ENCODE measurements around the gene ZNF366. TPM values are rescaled to one million over a fixed set of nuclear protein-coding genes. Genes with fewer than 3 reads are reported as not detected.
A peak's percentile ranks its signal among the peaks of the same experiment; 100 is the strongest.

The ZNF366 gene
- polyA plus RNA-seq, 1 donor (not counting 4 experiments of a cell fraction or from before 2014, with no cell fraction given), result not detected

DNA sequence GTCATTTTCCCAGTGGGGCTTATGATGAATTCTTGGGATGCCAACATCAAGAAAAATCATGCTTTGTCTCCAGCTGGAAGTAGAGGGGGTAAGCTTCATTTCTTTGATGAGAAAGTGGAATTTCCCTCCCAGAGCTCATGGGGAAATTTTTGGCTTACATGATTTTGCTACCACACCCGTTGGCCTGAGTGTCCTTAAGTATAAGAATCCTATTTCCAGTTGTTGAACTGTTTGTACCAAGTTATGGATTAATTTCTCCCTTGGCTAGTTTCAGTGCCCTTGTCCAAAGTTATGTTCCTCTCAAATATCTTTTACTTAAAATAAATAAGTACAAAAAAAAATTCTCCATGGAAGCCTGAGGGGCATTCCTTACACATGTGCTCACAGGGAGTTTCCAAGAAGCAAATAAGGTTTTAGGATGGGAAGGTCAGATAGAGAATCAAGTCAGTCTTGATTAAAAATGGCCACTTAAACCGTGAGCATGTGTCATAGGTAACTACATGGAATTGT, 104.8 kb downstream of the ZNF366 start:
- DNase-seq (ENCODE audit: low read depth, low spot score) (no peak), FAIRE-seq (peak; percentile 65)
- Histone ChIP-seq H3K27ac (ENCODE audit: control insufficient read depth, insufficient read depth, low read length) (peak overlapping the region; percentile 74), H3K27me3 (ENCODE audit: control insufficient read depth, extremely low read depth, insufficient read depth, low read length) (no peaks in the 10 kb centered on the region), H2AFZ (ENCODE audit: control insufficient read depth, low read length) (peak overlapping the region; percentile 71), H3K4me3 (ENCODE audit: control insufficient read depth in 2 of 3, extremely low read depth in 1 of 3, insufficient read depth in 2 of 3, low read depth in 1 of 3, low read length in 3 of 3) (no peak overlapping the region), H3K79me2 (ENCODE audit: control insufficient read depth, insufficient read depth, low read length) (no peaks in the 10 kb centered on the region), H3K9me1 (ENCODE audit: control insufficient read depth, extremely low read depth, insufficient read depth, low read length) (no peaks in the 10 kb centered on the region), H3K9ac (ENCODE audit: control insufficient read depth, extremely low read depth, insufficient read depth, low read length) (no peak overlapping the region), H3K36me3 (ENCODE audit: control insufficient read depth in 2 of 2, extremely low read depth in 1 of 2, insufficient read depth in 2 of 2, low read length in 2 of 2) (no peaks in the 10 kb centered on the region), H3K4me2 (ENCODE audit: control insufficient read depth, extremely low read depth, insufficient read depth, low read depth, low read length) (no peak overlapping the region), H3K4me1 (ENCODE audit: control insufficient read depth, extremely low read depth, insufficient read depth, low read length) (peaks cover 16% of the 10 kb centered on the region), H3K9me3 (ENCODE audit: control insufficient read depth, low read depth, low read length) (peaks cover 9% of the 10 kb centered on the region), H4K20me1 (ENCODE audit: control insufficient read depth, extremely low read depth, insufficient read depth, low read length) (no peaks in the 10 kb centered on the region)
- no peak for TF ChIP-seq EZH2 (IDR thresholded peaks at IDR 0.05; ENCODE audit: low read length)
- TF ChIP-seq, protein P1, sequence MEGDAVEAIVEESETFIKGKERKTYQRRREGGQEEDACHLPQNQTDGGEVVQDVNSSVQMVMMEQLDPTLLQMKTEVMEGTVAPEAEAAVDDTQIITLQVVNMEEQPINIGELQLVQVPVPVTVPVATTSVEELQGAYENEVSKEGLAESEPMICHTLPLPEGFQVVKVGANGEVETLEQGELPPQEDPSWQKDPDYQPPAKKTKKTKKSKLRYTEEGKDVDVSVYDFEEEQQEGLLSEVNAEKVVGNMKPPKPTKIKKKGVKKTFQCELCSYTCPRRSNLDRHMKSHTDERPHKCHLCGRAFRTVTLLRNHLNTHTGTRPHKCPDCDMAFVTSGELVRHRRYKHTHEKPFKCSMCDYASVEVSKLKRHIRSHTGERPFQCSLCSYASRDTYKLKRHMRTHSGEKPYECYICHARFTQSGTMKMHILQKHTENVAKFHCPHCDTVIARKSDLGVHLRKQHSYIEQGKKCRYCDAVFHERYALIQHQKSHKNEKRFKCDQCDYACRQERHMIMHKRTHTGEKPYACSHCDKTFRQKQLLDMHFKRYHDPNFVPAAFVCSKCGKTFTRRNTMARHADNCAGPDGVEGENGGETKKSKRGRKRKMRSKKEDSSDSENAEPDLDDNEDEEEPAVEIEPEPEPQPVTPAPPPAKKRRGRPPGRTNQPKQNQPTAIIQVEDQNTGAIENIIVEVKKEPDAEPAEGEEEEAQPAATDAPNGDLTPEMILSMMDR (optimal IDR thresholded peaks at IDR 0.05 in 1 of 3, IDR thresholded peaks at IDR 0.05 in 1 of 3, conservative IDR thresholded peaks at IDR 0.05 in 1 of 3; ENCODE audit: extremely low read depth in 1 of 3, insufficient read depth in 2 of 3, low read length in 3 of 3), result no peak
- dilution Hi-C loops (cut with MboI; ENCODE audit: extremely low pct_ligation_motif_present, low sequenced_read_pairs), result loop anchor here (5.0 kb wide), 1 partner anchor 40 kb away; no protein-coding TSS in a partner anchor

DNA sequence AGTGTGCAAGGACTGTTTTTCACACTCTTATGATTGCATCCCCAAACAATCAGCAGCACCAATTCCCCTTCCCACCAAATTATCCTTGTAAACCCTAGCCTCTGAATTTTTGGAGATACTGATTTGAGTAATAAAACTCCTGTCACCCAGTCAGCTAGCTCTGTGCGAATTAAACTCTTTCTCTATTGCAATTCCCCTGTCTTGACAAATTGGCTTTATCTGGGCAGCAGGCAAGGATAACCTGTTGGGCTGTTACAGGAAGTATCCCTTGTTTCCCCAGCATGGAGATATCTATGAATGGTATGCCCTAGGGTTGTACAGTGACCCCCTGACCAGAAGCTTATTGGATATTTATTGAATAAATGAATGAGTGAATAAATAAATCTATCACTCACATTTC, 106.3 kb downstream of the ZNF366 start:
- H3K27ac ChIP-seq (ENCODE audit: control insufficient read depth, insufficient read depth, low read length), result no peak overlapping the region
- no peak overlapping the region for H2AFZ ChIP-seq (ENCODE audit: control insufficient read depth, low read length)
- DNase-seq (ENCODE audit: low read depth, low spot score), result no peak
- H3K27me3 ChIP-seq (ENCODE audit: control insufficient read depth, extremely low read depth, insufficient read depth, low read length), result no peaks in the 10 kb centered on the region
- peaks cover 14% of the 10 kb centered on the region for H3K4me1 ChIP-seq (ENCODE audit: control insufficient read depth, extremely low read depth, insufficient read depth, low read length)
- H3K4me2 ChIP-seq (ENCODE audit: control insufficient read depth, extremely low read depth, insufficient read depth, low read depth, low read length), result no peak overlapping the region
- no peaks in the 10 kb centered on the region for H4K20me1 ChIP-seq (ENCODE audit: control insufficient read depth, extremely low read depth, insufficient read depth, low read length)
- TF ChIP-seq EZH2 (IDR thresholded peaks at IDR 0.05; ENCODE audit: low read length), result no peak
- TF ChIP-seq, protein P1 (optimal IDR thresholded peaks at IDR 0.05 in 1 of 3, IDR thresholded peaks at IDR 0.05 in 1 of 3, conservative IDR thresholded peaks at IDR 0.05 in 1 of 3; ENCODE audit: extremely low read depth in 1 of 3, insufficient read depth in 2 of 3, low read length in 3 of 3), result no peak
- H3K9ac ChIP-seq (ENCODE audit: control insufficient read depth, extremely low read depth, insufficient read depth, low read length), result no peak overlapping the region
- dilution Hi-C loops (cut with MboI; ENCODE audit: extremely low pct_ligation_motif_present, low sequenced_read_pairs), result loop anchor here (5.0 kb wide), 1 partner anchor 41 kb away; no protein-coding TSS in a partner anchor
- H3K36me3 ChIP-seq (ENCODE audit: control insufficient read depth in 2 of 2, extremely low read depth in 1 of 2, insufficient read depth in 2 of 2, low read length in 2 of 2), result no peaks in the 10 kb centered on the region
- FAIRE-seq, result no peak
- no peak overlapping the region for H3K4me3 ChIP-seq (ENCODE audit: control insufficient read depth in 2 of 3, extremely low read depth in 1 of 3, insufficient read depth in 2 of 3, low read depth in 1 of 3, low read length in 3 of 3)
- peaks cover 9% of the 10 kb centered on the region for H3K9me3 ChIP-seq (ENCODE audit: control insufficient read depth, low read depth, low read length)
- no peaks in the 10 kb centered on the region for H3K9me1 ChIP-seq (ENCODE audit: control insufficient read depth, extremely low read depth, insufficient read depth, low read length)
- H3K79me2 ChIP-seq (ENCODE audit: control insufficient read depth, insufficient read depth, low read length), result no peaks in the 10 kb centered on the region

All from keratinocyte (primary cell).